Measurements from ENCODE around the gene BEAN1.
"Not testable (repeated sequence)": the region's sequence is repeated elsewhere in the genome, so short reads cannot be mapped to it uniquely, and the experiment has no call there.

Gene BEAN1

GRCh38 chr16:66486199-66486772 lies 59.2 kb downstream of the BEAN1 start:
- DNase-seq (ENCODE audit: low spot score): no peak

GRCh38 chr16:66486773-66487579 lies 59.9 kb downstream of the BEAN1 start:
- no peak for DNase-seq (ENCODE audit: low spot score)

GRCh38 chr16:66487580-66488275 lies 60.6 kb downstream of the BEAN1 start:
- DNase-seq (ENCODE audit: low spot score): no peak

- no peak for DNase-seq (ENCODE audit: low spot score)
These were observed 61.4 kb downstream of the BEAN1 start for GRCh38 chr16:66488505-66488904.

- DNase-seq (ENCODE audit: low spot score): no peak
These were observed 62.3 kb downstream of the BEAN1 start for GRCh38 chr16:66489385-66489784.

GRCh38 chr16:66489818-66490217 lies 62.7 kb downstream of the BEAN1 start:
- DNase-seq (ENCODE audit: low spot score): no peak

- no peak for DNase-seq (ENCODE audit: low spot score)
These were observed 64.0 kb downstream of the BEAN1 start for GRCh38 chr16:66490774-66491715.

GRCh38 chr16:66491716-66492064 lies 64.6 kb downstream of the BEAN1 start:
- no peak for DNase-seq (ENCODE audit: low spot score)

- no peak for DNase-seq (ENCODE audit: low spot score)
These were observed 66.7 kb downstream of the BEAN1 start for GRCh38 chr16:66493490-66494401.

- no peak for DNase-seq (ENCODE audit: low spot score)
These were observed 67.8 kb downstream of the BEAN1 start for GRCh38 chr16:66494916-66495315.

GRCh38 chr16:66495440-66495839 lies 68.3 kb downstream of the BEAN1 start:
- no peak for DNase-seq (ENCODE audit: low spot score)

GRCh38 chr16:66496226-66496625 lies 69.1 kb downstream of the BEAN1 start:
- DNase-seq (ENCODE audit: low spot score): not testable (repeated sequence)

GRCh38 chr16:66497921-66498320 lies 70.8 kb downstream of the BEAN1 start:
- DNase-seq (ENCODE audit: low spot score): not testable (repeated sequence)

GRCh38 chr16:66501563-66501962 lies 74.5 kb downstream of the BEAN1 start:
- DNase-seq (ENCODE audit: low spot score): not testable (repeated sequence)

GRCh38 chr16:66502020-66502913 lies 75.2 kb downstream of the BEAN1 start:
- DNase-seq (ENCODE audit: low spot score): no peak

- no peak for DNase-seq (ENCODE audit: low spot score)
These were observed 75.9 kb downstream of the BEAN1 start for GRCh38 chr16:66503030-66503429.

- DNase-seq (ENCODE audit: low spot score): no peak
These were observed 76.5 kb downstream of the BEAN1 start for GRCh38 chr16:66503612-66504011.

GRCh38 chr16:66507731-66508239 lies 80.7 kb downstream of the BEAN1 start:
- DNase-seq (ENCODE audit: low spot score): no peak

GRCh38 chr16:66508248-66508913 lies 81.3 kb downstream of the BEAN1 start:
- no peak for DNase-seq (ENCODE audit: low spot score)
